A549 (cell line): Measurements from ENCODE around the gene PKP4. TPM values are rescaled to one million over a fixed set of nuclear protein-coding genes. Genes with fewer than 3 reads are reported as not detected.

Source experiments
- ATAC-seq, 2 experiments: fragments of 200-7000 bp in 1 of 2; fragments of >200 bp in 1 of 2; cut with Nextera tagmentation in 1 of 2; cut with Tn5 transposase in 1 of 2; 3 replicates each; pipeline versions ENCODE4 v1.8.0 to v1.9.1; 2018 to 2020; ENCODE audit warnings: mild to moderate bottlenecking in 1 of 2, moderate library complexity in 1 of 2
- CTCF ChIA-PET: fragments of 300-600 bp; sonication (Branson Sonifier 250); formaldehyde crosslinking; extraction: SDS; loops from one replicate; lab custom pipeline; 2021; ENCODE audit warnings: antibody characterized with exemption, inconsistent platforms; lab: Yijun Ruan, JAX
- POLR2A ChIA-PET: fragments of 350-600 bp; formaldehyde crosslinking; extraction: SDS; loops from one replicate; lab custom pipeline; 2021; ENCODE audit warnings: antibody characterized with exemption, inconsistent platforms; lab: Yijun Ruan, JAX
- DNase-seq, 2 experiments: peaks; one replicate each; pipeline versions ENCODE4 v3.0.0 to v3.0.0-alpha.2; 2011 to 2016; ENCODE audit warnings: low read depth in 1 of 2, low spot score in 1 of 2
- FAIRE-seq: peaks from 2 replicates; lab custom pipeline; 2011; peaks lifted over from hg19 to GRCh38; lab: Jason Lieb, UNC
- H3K27ac ChIP-seq, 2 experiments: fragments of >200 bp; sonication (Bioruptor Twin); formaldehyde crosslinking; 3 replicates each; pipeline ENCODE4 v1.5.1; 2016 to 2017
- H3K4me1 ChIP-seq: fragments of >200 bp; sonication (Bioruptor Twin); formaldehyde crosslinking; 3 replicates; pipeline ENCODE4 v1.6.1; 2016
- H3K4me2 ChIP-seq: fragments of >200 bp; sonication (Bioruptor Twin); formaldehyde crosslinking; 3 replicates; pipeline ENCODE4 v1.6.1; 2016
- H3K4me3 ChIP-seq: fragments of >200 bp; sonication (Bioruptor Twin); formaldehyde crosslinking; 3 replicates; pipeline ENCODE4 v1.5.1; 2016
- H3K9me3 ChIP-seq: fragments of >200 bp; sonication (Bioruptor Twin); formaldehyde crosslinking; 3 replicates; pipeline ENCODE4 v1.6.1; 2016
- CBX2 ChIP-seq: fragments of 200-600 bp; sonication (generic); IDR thresholded peaks from 2 replicates; pipeline ENCODE4 v1.6.1; 2016; ENCODE audit warnings: low read depth, mild to moderate bottlenecking, borderline replicate concordance
- CBX8 ChIP-seq: fragments of 200-600 bp; sonication (generic); IDR thresholded peaks from 2 replicates; pipeline ENCODE4 v1.6.1; 2016
- CHD2 ChIP-seq: fragments of 150-350 bp; IDR thresholded peaks from 2 replicates; pipeline ENCODE4 v1.6.1; 2014; ENCODE audit warnings: low read length; ENCODE audit not compliant: partially characterized antibody
- CTCF ChIP-seq: fragments of >200 bp; sonication (Bioruptor Twin); formaldehyde crosslinking; IDR thresholded peaks from 3 replicates; pipeline ENCODE4 v1.5.1; 2016
- EHMT2 ChIP-seq: fragments of 200-600 bp; sonication (generic); IDR thresholded peaks from 2 replicates; pipeline ENCODE4 v1.6.1; 2016; ENCODE audit warnings: antibody characterized with exemption, low read depth, mild to moderate bottlenecking, moderate library complexity
- EP300 ChIP-seq, 2 experiments: fragments of >200 bp; sonication (Bioruptor Twin); formaldehyde crosslinking; IDR thresholded peaks; 2 replicates in 1 of 2; 3 replicates in 1 of 2; pipeline ENCODE4 v1.6.1; 2016 to 2017
- FOSL2 ChIP-seq, 2 experiments: fragments of 450-650 bp in 1 of 2; fragments of >200 bp in 1 of 2; sonication (Bioruptor Twin) in 1 of 2; formaldehyde crosslinking; IDR thresholded peaks; 2 replicates each; pipeline versions ENCODE4 v1.5.0 to v1.6.1; 2016 to 2020; ENCODE audit warnings: mild to moderate bottlenecking in 1 of 2, moderate library complexity in 1 of 2
- FOXS1 ChIP-seq: fragments of 250-450 bp; sonication (Bioruptor Pico); IDR thresholded peaks from 2 replicates; pipeline ENCODE4 v1.5.0; 2020; ENCODE audit warnings: mild to moderate bottlenecking, moderate library complexity
- HOXA7 ChIP-seq: fragments of 250-450 bp; sonication (Bioruptor Pico); IDR thresholded peaks from 2 replicates; pipeline ENCODE4 v1.5.0; 2020; ENCODE audit warnings: mild to moderate bottlenecking, moderate library complexity
- HOXB13 ChIP-seq: fragments of 250-450 bp; sonication (Bioruptor Pico); IDR thresholded peaks from 2 replicates; pipeline ENCODE4 v1.5.0; 2020; ENCODE audit warnings: low read depth, mild to moderate bottlenecking, moderate library complexity
- HOXB5 ChIP-seq: fragments of 250-450 bp; sonication (Bioruptor Pico); IDR thresholded peaks from 2 replicates; pipeline ENCODE4 v1.5.0; 2020; ENCODE audit warnings: mild to moderate bottlenecking, moderate library complexity
- JUN ChIP-seq, 2 experiments: fragments of >200 bp; sonication (Bioruptor Twin); formaldehyde crosslinking; IDR thresholded peaks; 2 replicates in 1 of 2; 3 replicates in 1 of 2; pipeline ENCODE4 v1.6.1; 2016 to 2017
- JUNB ChIP-seq: fragments of >200 bp; sonication (Bioruptor Twin); formaldehyde crosslinking; IDR thresholded peaks from 2 replicates; pipeline ENCODE4 v1.6.1; 2016
- KDM5A ChIP-seq: fragments of 200-600 bp; sonication (generic); IDR thresholded peaks from 2 replicates; pipeline ENCODE4 v1.6.1; 2016; ENCODE audit warnings: antibody characterized with exemption, mild to moderate bottlenecking
- MAFK ChIP-seq: fragments of 450-650 bp; IDR thresholded peaks from 2 replicates; pipeline ENCODE4 v1.6.1; 2014; ENCODE audit not compliant: partially characterized antibody
- MAX ChIP-seq: IDR thresholded peaks from 2 replicates; pipeline ENCODE4 v1.6.1; 2012
- MAZ ChIP-seq: fragments of 150-350 bp; IDR thresholded peaks from 2 replicates; pipeline ENCODE4 v1.6.1; 2014; ENCODE audit warnings: antibody characterized with exemption, low read depth, low read length, borderline replicate concordance
- NFE2L2 ChIP-seq: fragments of 150-350 bp; conservative IDR thresholded peaks from 2 replicates; pipeline ENCODE4 v1.6.1; 2014; ENCODE audit warnings: low read length
- NR3C1 ChIP-seq: fragments of >200 bp; sonication (Bioruptor Twin); formaldehyde crosslinking; IDR thresholded peaks from 3 replicates; pipeline ENCODE4 v1.6.1; 2017
- RCOR1 ChIP-seq: fragments of 150-350 bp; IDR thresholded peaks from 2 replicates; pipeline ENCODE4 v1.6.1; 2014; ENCODE audit warnings: antibody characterized with exemption, low read length, low read depth
- RFX5 ChIP-seq: fragments of 450-650 bp; IDR thresholded peaks from 2 replicates; pipeline ENCODE4 v1.7.1; 2014; ENCODE audit warnings: antibody characterized with exemption, mild to moderate bottlenecking, moderate library complexity
- RNF2 ChIP-seq: fragments of 200-600 bp; sonication (generic); IDR thresholded peaks from 2 replicates; pipeline ENCODE4 v1.6.1; 2016; ENCODE audit warnings: low read depth, mild to moderate bottlenecking, antibody characterized with exemption, moderate library complexity, borderline replicate concordance
- SMC3 ChIP-seq: fragments of >200 bp; sonication (Bioruptor Twin); formaldehyde crosslinking; IDR thresholded peaks from 3 replicates; pipeline ENCODE4 v1.6.1; 2018; ENCODE audit warnings: inconsistent platforms
- SREBF2 ChIP-seq: fragments of 450-650 bp; IDR thresholded peaks from 2 replicates; pipeline ENCODE4 v1.6.1; 2014; ENCODE audit warnings: mild to moderate bottlenecking, moderate library complexity
- TFCP2L1 ChIP-seq: fragments of 250-450 bp; sonication (Bioruptor Pico); IDR thresholded peaks from 2 replicates; pipeline ENCODE4 v1.5.0; 2021; ENCODE audit warnings: mild to moderate bottlenecking
- ZC3H11A ChIP-seq: fragments of 450-650 bp; IDR thresholded peaks from 2 replicates; pipeline ENCODE4 v1.6.1; 2014; ENCODE audit warnings: antibody characterized with exemption, mild to moderate bottlenecking
- ZFP36 ChIP-seq: fragments of 450-650 bp; IDR thresholded peaks from 2 replicates; pipeline ENCODE4 v1.6.1; 2014; ENCODE audit warnings: borderline replicate concordance; ENCODE audit not compliant: partially characterized antibody
- ZNF302 ChIP-seq: fragments of 250-450 bp; sonication (Bioruptor Pico); IDR thresholded peaks from 2 replicates; pipeline ENCODE4 v1.9.0; 2021; ENCODE audit warnings: inconsistent platforms, mild to moderate bottlenecking, moderate library complexity
- WGBS: methylation state at CpG from one replicate; pipeline ENCODE4 v1.1.6; 2017; ENCODE audit errors: missing lambda C conversion rate; 5-methylcytosine and 5-hydroxymethylcytosine counted together
- polyA plus RNA-seq, 4 experiments: library from polyadenylated mRNA; depleted of rRNA in 3 of 4; stranded (reverse); fragments of >200 nt; fragmentation: RNase III in 1 of 4; extraction: RNeasy Plus Mini Kit Qiagen cat#74134 plus additional on column Dnase treatment in 1 of 4; gene quantifications; 2 replicates in 3 of 4; 3 replicates in 1 of 4; pipeline ENCODE4 v1.2.3, GENCODE V29; 2011 to 2017
- TF ChIP-seq, protein P1 (sequence below): IDR thresholded peaks from 2 replicates; pipeline ENCODE4 v1.6.1; 2012; ENCODE audit warnings: low read depth, borderline replicate concordance
- TF ChIP-seq, protein P2 (sequence below): fragments of 150-350 bp; IDR thresholded peaks from 2 replicates; pipeline ENCODE4 v1.6.1; 2014; ENCODE audit warnings: low read depth, mild to moderate bottlenecking, low read length

PKP4 gene
- polyA plus RNA-seq, 2 of the 4 experiments (the other 2 are of a cell fraction) = 27.0 to 56.6 TPM

GRCh38 chr2:158644139-158644538, 187.4 kb downstream of the PKP4 start:
- Histone ChIP-seq H3K4me3 (no peak overlapping the region), H3K4me2 (no peak overlapping the region), H3K27ac (no peak overlapping the region), H3K9me3 (no peaks in the 10 kb centered on the region), H3K4me1 (no peaks in the 10 kb centered on the region)
- POLR2A ChIA-PET = interaction anchor here (0.5 kb wide), 1 partner anchor 929 kb away, joined by 3 read pairs; no protein-coding TSS in a partner anchor
- DNase-seq (no peak), ATAC-seq (no peak), FAIRE-seq (no peak)
- TF ChIP-seq EHMT2 (no peak), JUN (IDR thresholded peaks at IDR 0.05) (no peak), CTCF (no peak), HOXB13 (CRISPR knock-in tag) (no peak), SMC3 (no peak), TFCP2L1 (CRISPR knock-in tag) (no peak), HOXA7 (CRISPR knock-in tag) (no peak), NFE2L2 (no peak), ZC3H11A (no peak), CBX8 (no peak), JUNB (no peak), ZNF302 (CRISPR knock-in tag) (no peak), SREBF2 (no peak), FOXS1 (CRISPR knock-in tag) (no peak), ZFP36 (no peak), EP300 (IDR thresholded peaks at IDR 0.05) (no peak), FOSL2 (IDR thresholded peaks at IDR 0.05) (no peak), FOSL2 (CRISPR knock-in tag; IDR thresholded peaks at IDR 0.05) (no peak), RCOR1 (no peak)
- TF ChIP-seq, protein P1, sequence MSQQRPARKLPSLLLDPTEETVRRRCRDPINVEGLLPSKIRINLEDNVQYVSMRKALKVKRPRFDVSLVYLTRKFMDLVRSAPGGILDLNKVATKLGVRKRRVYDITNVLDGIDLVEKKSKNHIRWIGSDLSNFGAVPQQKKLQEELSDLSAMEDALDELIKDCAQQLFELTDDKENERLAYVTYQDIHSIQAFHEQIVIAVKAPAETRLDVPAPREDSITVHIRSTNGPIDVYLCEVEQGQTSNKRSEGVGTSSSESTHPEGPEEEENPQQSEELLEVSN = no peak
- TF ChIP-seq, protein P2, sequence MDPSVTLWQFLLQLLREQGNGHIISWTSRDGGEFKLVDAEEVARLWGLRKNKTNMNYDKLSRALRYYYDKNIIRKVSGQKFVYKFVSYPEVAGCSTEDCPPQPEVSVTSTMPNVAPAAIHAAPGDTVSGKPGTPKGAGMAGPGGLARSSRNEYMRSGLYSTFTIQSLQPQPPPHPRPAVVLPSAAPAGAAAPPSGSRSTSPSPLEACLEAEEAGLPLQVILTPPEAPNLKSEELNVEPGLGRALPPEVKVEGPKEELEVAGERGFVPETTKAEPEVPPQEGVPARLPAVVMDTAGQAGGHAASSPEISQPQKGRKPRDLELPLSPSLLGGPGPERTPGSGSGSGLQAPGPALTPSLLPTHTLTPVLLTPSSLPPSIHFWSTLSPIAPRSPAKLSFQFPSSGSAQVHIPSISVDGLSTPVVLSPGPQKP = no peak
- 91% methylated on average over 4 of the region's 4 CpGs for WGBS
- CTCF ChIA-PET = interaction anchor here (1.5 kb wide), 2 partner anchors 9 to 110 kb away, joined by 3 to 5 read pairs; no protein-coding TSS in a partner anchor

GRCh38 chr2:158645299-158645698, 188.5 kb downstream of the PKP4 start:
- no peaks in the 10 kb centered on the region for H3K9me3 ChIP-seq
- no peak overlapping the region for H3K27ac ChIP-seq
- TF ChIP-seq RFX5 (no peak), KDM5A (no peak), RNF2 (no peak), NR3C1 (no peak), NFE2L2 (no peak), CBX2 (no peak), HOXB5 (CRISPR knock-in tag) (no peak), MAX (no peak), CHD2 (no peak), MAFK (no peak), JUNB (no peak), MAZ (no peak)
- TF ChIP-seq, protein P2 = no peak
- no peaks in the 10 kb centered on the region for H3K4me1 ChIP-seq
- POLR2A ChIA-PET = no interaction called here
- H3K4me3 ChIP-seq = no peak overlapping the region
- CTCF ChIA-PET = interaction anchor here (0.7 kb wide), 1 partner anchor 23 kb away, joined by 3 read pairs; no protein-coding TSS in a partner anchor
- 97% methylated on average over 6 of the region's 6 CpGs for WGBS
- no peak for FAIRE-seq
- no peak for ATAC-seq
- no peak for DNase-seq
- H3K4me2 ChIP-seq = no peak overlapping the region
